Breast epithelium (tissue), 3 donors: ENCODE results near the gene TTC39A.

Experiments
- POLR2A ChIP-seq: fragments of 450-650 bp; IDR thresholded peaks from one replicate; pipeline ENCODE4 v1.6.1; 2016; ENCODE audit warnings: antibody characterized with exemption, mild to moderate bottlenecking, moderate library complexity
- POLR2AphosphoS5 ChIP-seq, 3 donors: sonication (generic); formaldehyde crosslinking; IDR thresholded peaks; one replicate each; pipeline ENCODE4 v1.6.1; 2017; ENCODE audit warnings: antibody characterized with exemption in 3 of 3
- TF ChIP-seq, protein P1 (sequence below), 3 donors: fragments of 450-650 bp; IDR thresholded peaks; one replicate each; pipeline ENCODE4 v1.5.1; 2016 to 2017; ENCODE audit warnings: antibody characterized with exemption in 3 of 3, mild to moderate bottlenecking in 3 of 3, moderate library complexity in 3 of 3

DNA sequence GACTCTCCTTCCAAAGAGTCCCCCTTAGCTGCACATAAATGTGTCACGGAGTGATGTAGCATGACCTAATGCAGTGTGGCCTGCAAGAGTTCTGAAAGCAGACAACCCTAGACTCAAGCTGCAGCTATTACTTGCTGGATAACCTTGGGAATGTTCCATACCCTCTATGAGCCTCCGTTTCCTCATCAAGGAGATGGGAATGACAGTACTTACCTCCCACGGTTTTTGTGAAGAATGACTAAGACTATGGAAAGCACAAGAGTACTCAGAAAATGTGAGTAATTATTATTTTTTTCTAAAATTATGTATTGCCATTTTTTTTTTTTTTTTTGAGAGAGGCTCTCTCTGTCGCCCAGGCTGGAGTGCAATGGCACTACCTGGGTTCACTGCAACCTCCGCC, 3.0 kb downstream of the TTC39A start:
- TF ChIP-seq, protein P1, sequence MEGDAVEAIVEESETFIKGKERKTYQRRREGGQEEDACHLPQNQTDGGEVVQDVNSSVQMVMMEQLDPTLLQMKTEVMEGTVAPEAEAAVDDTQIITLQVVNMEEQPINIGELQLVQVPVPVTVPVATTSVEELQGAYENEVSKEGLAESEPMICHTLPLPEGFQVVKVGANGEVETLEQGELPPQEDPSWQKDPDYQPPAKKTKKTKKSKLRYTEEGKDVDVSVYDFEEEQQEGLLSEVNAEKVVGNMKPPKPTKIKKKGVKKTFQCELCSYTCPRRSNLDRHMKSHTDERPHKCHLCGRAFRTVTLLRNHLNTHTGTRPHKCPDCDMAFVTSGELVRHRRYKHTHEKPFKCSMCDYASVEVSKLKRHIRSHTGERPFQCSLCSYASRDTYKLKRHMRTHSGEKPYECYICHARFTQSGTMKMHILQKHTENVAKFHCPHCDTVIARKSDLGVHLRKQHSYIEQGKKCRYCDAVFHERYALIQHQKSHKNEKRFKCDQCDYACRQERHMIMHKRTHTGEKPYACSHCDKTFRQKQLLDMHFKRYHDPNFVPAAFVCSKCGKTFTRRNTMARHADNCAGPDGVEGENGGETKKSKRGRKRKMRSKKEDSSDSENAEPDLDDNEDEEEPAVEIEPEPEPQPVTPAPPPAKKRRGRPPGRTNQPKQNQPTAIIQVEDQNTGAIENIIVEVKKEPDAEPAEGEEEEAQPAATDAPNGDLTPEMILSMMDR (IDR thresholded peaks at IDR 0.05): no peak
- TF ChIP-seq POLR2A: no peak
- TF ChIP-seq POLR2AphosphoS5 (IDR thresholded peaks at IDR 0.05): no peak
